ENCODE measurements around the gene PIGT.

The PIGT gene

DNA sequence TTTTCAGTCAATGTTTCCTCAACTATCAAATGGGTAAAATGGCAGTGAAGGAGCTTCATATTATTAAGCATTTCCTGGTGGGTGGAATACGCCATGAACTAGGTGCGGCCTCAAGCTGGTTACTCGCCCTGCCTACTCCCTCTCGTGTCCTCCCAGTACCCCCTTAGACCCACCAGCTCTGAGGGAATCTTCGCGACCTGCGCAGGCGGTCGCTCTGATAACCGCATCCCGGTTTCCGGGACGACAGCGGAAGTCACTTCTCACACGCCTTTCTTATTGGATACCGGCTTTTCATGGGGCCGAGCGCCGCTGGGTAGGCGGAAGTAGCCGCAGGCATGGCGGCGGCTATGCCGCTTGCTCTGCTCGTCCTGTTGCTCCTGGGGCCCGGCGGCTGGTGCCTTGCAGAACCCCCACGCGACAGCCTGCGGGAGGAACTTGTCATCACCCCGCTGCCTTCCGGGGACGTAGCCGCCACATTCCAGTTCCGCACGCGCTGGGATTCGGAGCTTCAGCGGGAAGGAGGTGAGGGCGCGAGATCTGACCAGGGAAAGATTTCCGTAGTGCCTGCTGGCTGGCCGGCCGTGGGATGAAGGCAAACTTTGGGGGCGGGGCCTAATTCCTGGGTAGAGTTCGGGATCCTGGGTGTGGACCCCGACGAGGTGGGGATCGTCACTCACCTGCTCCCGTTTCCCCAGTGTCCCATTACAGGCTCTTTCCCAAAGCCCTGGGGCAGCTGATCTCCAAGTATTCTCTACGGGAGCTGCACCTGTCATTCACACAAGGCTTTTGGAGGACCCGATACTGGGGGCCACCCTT lies at the start of gene PIGT:
PIGT (plus strand) TSS at position 320 of the 816 bp plus-strand sequence; CDS start at position 336, 16 bp downstream.
- DNase-seq = peak; percentile 86

GRCh38 chr20:45366192-45366591 lies 49.7 kb upstream of the PIGT start:
- no peak for DNase-seq

GRCh38 chr20:45366631-45367030 lies 49.3 kb upstream of the PIGT start:
- no peak for DNase-seq

GRCh38 chr20:45367126-45367525 lies 48.8 kb upstream of the PIGT start:
- DNase-seq = no peak

DNA sequence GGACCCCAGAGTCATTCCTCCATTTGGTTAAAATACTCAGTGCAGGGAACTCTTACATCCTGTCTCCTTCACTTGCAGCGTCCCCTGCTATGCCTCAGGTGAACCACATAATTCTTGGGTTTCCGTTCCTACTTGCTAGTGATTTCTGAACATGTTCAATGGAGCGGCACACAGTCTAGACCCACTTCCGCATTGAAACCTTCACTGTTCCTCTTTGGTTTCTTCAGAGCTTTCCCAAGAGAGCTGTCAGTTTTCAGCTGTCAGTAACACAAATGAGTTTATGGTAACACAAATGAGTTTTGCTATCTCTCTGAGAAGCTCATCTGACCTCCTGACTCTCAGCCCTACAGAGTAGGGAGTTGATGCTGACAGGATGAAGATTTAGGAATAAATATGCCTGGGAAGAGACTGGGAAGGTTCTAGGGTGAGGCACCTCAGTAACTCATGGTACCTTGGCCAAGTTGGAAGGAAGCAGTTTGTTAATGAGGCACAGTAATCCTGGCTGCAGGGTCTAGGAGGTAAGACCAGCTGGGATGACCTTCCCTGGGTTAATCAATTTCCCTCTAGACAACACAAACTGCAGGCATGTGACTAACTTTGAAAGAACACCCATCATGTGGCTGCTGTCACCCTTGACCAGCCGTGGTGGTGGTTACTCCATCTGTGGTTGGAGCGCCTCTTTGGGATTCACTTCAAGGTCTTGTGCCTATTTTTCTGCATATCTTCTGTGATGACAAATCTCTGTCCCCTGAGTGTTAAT lies 47.5 kb upstream of the PIGT start:
- no peak for DNase-seq

- DNase-seq = no peak
Observed at GRCh38 chr20:45370571-45371160, 45.3 kb upstream of the PIGT start.

- no peak for DNase-seq
Observed at GRCh38 chr20:45372241-45372640, 43.7 kb upstream of the PIGT start.

DNA sequence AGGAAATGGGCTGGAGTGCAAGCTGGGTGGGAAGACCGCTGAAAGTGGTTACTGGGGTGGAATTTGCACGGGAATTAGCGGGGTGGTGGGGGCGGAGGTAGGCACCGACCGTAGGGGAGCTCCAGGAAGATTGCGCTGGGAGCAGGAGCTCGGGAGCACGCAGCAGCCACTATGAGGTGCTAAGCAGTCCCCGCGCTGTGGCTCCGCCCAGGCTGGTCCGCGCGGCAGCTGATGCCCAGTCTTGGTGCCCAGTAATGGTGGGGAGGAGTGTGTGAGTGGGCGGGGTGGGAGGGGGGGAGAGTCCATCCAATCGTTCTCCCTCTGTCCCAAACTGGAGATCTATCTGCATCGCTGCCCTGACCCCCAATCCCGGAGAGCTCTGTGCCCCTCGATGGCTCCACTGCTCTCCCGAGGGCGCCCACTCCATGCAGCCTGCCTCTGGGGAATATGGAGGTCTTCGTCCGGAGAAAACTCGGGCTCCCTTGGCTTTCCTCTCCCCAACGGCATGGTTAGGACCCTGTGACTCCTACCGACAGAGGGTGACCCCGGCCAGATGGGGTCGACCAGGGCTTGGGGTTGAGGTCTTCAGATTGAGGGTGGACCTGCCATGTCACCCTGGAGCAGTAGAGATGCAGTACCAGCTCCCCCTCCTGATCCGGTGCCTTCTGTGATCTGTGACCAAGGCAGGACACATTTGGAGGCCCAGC lies 43.1 kb upstream of the PIGT start:
- no peak for DNase-seq

DNA sequence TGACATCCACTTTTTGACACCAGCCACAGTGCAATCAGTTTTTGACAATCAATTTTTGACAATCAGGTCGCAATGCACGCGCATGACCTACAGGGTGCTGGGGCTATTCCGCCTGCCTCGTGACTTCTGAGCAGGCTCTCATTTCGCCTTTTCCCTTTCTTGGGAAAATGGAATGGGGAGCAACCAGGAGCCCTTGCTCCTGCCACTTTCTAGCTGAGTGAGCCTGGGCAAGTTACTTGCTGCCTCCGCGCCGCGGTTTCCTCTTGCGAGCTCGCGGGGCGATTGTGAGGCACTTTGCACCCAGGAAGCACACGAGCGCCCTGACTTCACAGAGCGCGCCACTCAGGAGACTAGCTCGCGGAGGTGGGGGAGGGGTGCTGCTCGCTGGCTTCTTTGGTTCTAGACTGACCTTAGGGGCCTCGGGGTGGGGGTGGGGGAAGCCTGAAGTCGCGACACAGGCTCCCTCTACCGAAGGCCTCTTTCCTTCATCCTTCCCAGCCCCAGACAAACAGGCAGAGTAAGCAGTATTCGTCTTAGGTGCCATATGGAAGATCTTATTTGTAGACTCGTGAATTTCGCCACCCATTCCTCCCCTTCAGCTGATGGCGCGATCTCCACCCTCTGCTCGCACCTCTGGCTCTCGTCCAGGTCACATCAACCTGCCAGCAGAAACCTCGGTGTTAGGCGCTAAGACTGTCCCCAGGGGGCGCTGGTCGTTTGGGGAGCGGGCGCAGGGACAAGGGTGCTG lies 42.4 kb upstream of the PIGT start:
- DNase-seq = peak; percentile 89

- DNase-seq = no peak
Observed at GRCh38 chr20:45374101-45374467, 41.9 kb upstream of the PIGT start.

DNA sequence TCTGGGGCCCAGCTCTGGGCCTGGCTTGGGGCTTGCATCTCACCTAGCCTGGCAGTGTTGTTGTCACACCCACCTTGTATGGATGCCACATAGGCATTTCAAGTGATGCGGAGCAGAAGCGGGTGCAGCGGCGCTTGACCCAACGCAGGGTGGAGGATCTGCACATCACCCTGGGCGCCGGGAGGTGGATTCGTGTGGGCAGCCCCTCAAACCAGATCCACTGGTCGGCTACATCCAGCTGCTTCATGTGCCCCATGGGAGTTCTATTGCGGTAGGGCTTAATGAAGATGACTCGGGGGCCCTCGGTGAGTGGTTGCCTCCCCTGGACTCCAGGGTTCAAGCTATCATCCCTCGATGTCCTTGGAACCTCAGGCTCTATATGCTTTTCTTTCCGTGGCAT lies 41.0 kb upstream of the PIGT start:
- no peak for DNase-seq

- DNase-seq = no peak
Observed at GRCh38 chr20:45377269-45377668, 38.7 kb upstream of the PIGT start.

DNA sequence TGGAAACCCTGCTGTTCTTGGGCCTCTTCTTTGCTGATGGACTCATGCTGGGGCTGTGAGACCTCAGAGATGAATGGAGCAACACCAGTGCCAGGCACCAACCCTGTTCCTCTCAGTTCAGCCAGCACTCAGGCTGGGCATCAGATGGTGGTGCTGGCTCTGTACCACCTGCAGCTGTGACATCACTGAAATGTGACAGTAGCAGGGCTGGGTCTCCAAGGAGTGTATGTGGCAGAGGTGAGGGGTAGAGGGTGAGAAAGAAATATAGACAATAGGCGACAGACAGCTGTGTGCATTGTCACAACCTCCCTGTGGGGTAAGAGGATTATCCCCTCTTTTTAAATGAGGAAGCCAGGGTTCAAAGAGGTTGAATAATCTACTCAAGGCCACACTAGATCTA lies 37.8 kb upstream of the PIGT start, which contains the start of gene TP53TG5:
TP53TG5 (minus strand) TSS at position 135 of the 400 bp plus-strand sequence; CDS start at position 46, 89 bp downstream.
- no peak for DNase-seq

GRCh38 chr20:45387274-45387673 lies 28.7 kb upstream of the PIGT start:
- DNase-seq = no peak

GRCh38 chr20:45390931-45391330 lies 25.0 kb upstream of the PIGT start:
- DNase-seq = no peak

DNA sequence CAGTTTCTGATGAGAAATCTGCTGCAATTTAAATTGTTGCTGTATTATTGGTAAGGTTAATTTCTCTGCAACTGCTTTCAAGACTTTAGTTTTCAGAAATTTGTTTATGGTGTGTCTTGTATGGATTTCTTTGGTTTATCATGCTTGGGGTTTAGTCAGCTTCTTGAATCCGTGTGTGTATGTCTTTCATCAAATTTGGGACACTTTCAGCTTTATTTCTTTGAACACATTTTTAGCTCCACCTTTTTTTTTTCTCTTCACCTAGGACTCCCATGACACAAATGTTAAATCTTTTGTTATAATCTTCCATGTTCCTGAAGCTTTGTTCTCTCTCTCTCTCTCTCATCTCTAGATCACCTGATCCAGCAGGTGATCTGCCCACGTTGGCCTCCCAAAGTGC lies 24.4 kb upstream of the PIGT start:
- DNase-seq = no peak

DNA sequence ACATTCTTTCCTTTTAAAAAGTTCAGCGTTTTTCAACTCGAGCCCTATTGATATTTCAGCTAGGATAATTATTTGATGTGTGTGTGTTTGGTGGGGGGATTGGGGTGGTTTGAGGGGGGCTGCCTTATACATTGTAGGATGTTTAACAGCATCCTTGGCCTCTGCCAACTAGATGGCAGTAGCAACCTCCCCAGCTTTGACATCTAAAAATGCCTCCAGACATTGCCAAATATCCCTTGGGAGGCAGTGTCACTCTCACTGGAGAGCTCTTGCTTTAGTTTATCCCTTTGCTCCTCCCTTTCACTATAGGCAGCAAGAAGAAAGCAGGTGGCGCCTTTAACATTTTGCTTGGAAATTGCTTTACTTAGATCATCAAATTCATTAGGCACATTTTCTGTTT lies 23.2 kb upstream of the PIGT start:
- no peak for DNase-seq

GRCh38 chr20:45394221-45395113 lies 21.5 kb upstream of the PIGT start:
- no peak for DNase-seq

GRCh38 chr20:45395114-45395415 lies 20.9 kb upstream of the PIGT start:
- DNase-seq = no peak

- DNase-seq = no peak
Observed at GRCh38 chr20:45399018-45399417, 16.9 kb upstream of the PIGT start.

DNA sequence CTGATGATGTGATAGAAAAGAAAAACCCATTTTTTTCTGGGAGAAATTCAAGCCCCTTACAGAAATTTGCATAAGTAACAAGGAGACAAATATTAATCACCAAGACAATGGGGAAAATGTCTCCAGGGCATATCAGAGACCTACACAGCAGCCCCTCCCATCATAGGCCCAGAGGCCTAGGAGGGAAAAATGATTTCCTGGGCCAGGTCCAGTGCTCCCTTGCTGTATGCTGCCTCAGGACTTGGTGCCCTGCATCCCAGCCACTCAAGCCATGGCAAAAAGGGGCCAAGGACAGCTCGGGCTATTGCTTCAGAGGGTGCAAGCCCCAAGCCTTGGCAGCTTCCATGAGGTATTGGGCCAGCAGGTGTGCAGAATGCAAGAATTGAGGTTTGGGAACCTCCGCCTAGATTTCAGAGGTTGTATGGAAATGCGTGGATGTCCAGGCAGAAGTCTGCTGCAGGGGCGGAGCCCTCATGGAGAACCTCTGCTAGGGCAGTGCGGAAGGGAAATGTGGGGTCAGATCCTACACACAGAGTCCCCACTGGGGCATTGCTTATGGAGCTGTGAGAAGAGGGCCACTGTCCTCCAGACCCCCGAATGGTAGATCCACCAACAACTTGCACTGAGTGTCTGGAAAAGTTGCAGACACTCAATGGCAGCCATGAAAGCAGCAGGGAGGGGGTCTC lies 15.5 kb upstream of the PIGT start:
- no peak for DNase-seq
